Transverse colon (tissue), 4 donors: Measurements from ENCODE around the gene SPTBN2.

Experiments
- POLR2A ChIP-seq: fragments of 450-650 bp; IDR thresholded peaks from one replicate; pipeline ENCODE4 v1.6.1; 2016; ENCODE audit warnings: antibody characterized with exemption, mild to moderate bottlenecking, moderate library complexity
- POLR2AphosphoS5 ChIP-seq, 3 donors: sonication (generic); formaldehyde crosslinking; IDR thresholded peaks; one replicate each; pipeline ENCODE4 v1.6.1; 2016; ENCODE audit warnings: antibody characterized with exemption in 3 of 3
- TF ChIP-seq, protein P1 (sequence below), 5 experiments: fragments of 200-600 bp in 3 of 5; fragments of 450-650 bp in 2 of 5; sonication (generic) in 3 of 5; IDR thresholded peaks; 1 replicate in 2 of 5; 2 replicates in 3 of 5; pipeline ENCODE4 v1.5.1; 2016 to 2017; ENCODE audit warnings: antibody characterized with exemption in 5 of 5, inconsistent platforms in 3 of 5, mild to moderate bottlenecking in 2 of 5, moderate library complexity in 1 of 5

- TF ChIP-seq POLR2A (no peak), POLR2AphosphoS5 (IDR thresholded peaks at IDR 0.05) (no peak)
- TF ChIP-seq, protein P1, sequence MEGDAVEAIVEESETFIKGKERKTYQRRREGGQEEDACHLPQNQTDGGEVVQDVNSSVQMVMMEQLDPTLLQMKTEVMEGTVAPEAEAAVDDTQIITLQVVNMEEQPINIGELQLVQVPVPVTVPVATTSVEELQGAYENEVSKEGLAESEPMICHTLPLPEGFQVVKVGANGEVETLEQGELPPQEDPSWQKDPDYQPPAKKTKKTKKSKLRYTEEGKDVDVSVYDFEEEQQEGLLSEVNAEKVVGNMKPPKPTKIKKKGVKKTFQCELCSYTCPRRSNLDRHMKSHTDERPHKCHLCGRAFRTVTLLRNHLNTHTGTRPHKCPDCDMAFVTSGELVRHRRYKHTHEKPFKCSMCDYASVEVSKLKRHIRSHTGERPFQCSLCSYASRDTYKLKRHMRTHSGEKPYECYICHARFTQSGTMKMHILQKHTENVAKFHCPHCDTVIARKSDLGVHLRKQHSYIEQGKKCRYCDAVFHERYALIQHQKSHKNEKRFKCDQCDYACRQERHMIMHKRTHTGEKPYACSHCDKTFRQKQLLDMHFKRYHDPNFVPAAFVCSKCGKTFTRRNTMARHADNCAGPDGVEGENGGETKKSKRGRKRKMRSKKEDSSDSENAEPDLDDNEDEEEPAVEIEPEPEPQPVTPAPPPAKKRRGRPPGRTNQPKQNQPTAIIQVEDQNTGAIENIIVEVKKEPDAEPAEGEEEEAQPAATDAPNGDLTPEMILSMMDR (IDR thresholded peaks at IDR 0.05) = no peak
These were observed 91.3 kb downstream of the SPTBN2 start for GRCh38 chr11:66637557-66638176.
